Neural crest cell (in vitro differentiated cells): ENCODE measurements around the gene ROBO1. TPM values are rescaled to one million over a fixed set of nuclear protein-coding genes. Genes with fewer than 3 reads are reported as not detected.

ENCODE experiments used
- DNase-seq: peaks from one replicate; pipeline ENCODE4 v3.0.0; 2021; ENCODE audit warnings: low read depth, mixed read lengths, low spot score
- H3K27ac Mint-ChIP-seq: one replicate; pipeline ENCODE4 v1.8.0; 2021; ENCODE audit warnings: mild to moderate bottlenecking, mixed read lengths; ENCODE audit not compliant: unreplicated experiment
- H3K27me3 Mint-ChIP-seq: 2 replicates; pipeline ENCODE4 v1.8.0; 2021; ENCODE audit warnings: low read depth, mild to moderate bottlenecking, mixed read lengths
- H3K36me3 Mint-ChIP-seq: 2 replicates; pipeline ENCODE4 v1.8.0; 2021; ENCODE audit warnings: low read depth, mild to moderate bottlenecking, mixed read lengths
- H3K4me1 Mint-ChIP-seq: 2 replicates; pipeline ENCODE4 v1.8.0; 2021; ENCODE audit warnings: mixed read lengths
- H3K4me3 Mint-ChIP-seq: one replicate; pipeline ENCODE4 v1.8.0; 2021; ENCODE audit warnings: mild to moderate bottlenecking, mixed read lengths
- H3K9me3 Mint-ChIP-seq: 2 replicates; pipeline ENCODE4 v1.8.0; 2021; ENCODE audit warnings: mixed read lengths
- total RNA-seq: library from RNA; stranded (reverse); gene quantifications from 2 replicates; pipeline ENCODE4 v1.2.1, GENCODE V29; 2021
- TF ChIP-seq, protein P1 (sequence below): fragments of 200-600 bp; sonication (generic); conservative IDR thresholded peaks from 2 replicates; pipeline ENCODE4 v1.5.0; 2021; ENCODE audit warnings: antibody characterized with exemption, mild to moderate bottlenecking

The ROBO1 gene
- total RNA-seq, 1 donor from 2014 or later = 88.7 TPM

- H3K4me1 Mint-ChIP-seq = peaks cover 8% of the 10 kb centered on the region
- DNase-seq = no peak
- no peak overlapping the region for H3K4me3 Mint-ChIP-seq
- no peaks in the 10 kb centered on the region for H3K27me3 Mint-ChIP-seq
- peaks cover 3% of the 10 kb centered on the region for H3K9me3 Mint-ChIP-seq
- H3K36me3 Mint-ChIP-seq = no peaks in the 10 kb centered on the region
- H3K27ac Mint-ChIP-seq = no peak overlapping the region
- TF ChIP-seq, protein P1, sequence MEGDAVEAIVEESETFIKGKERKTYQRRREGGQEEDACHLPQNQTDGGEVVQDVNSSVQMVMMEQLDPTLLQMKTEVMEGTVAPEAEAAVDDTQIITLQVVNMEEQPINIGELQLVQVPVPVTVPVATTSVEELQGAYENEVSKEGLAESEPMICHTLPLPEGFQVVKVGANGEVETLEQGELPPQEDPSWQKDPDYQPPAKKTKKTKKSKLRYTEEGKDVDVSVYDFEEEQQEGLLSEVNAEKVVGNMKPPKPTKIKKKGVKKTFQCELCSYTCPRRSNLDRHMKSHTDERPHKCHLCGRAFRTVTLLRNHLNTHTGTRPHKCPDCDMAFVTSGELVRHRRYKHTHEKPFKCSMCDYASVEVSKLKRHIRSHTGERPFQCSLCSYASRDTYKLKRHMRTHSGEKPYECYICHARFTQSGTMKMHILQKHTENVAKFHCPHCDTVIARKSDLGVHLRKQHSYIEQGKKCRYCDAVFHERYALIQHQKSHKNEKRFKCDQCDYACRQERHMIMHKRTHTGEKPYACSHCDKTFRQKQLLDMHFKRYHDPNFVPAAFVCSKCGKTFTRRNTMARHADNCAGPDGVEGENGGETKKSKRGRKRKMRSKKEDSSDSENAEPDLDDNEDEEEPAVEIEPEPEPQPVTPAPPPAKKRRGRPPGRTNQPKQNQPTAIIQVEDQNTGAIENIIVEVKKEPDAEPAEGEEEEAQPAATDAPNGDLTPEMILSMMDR = no peak
Observed at GRCh38 chr3:78792212-78792611, 975.6 kb downstream of the ROBO1 start.

- Mint-ChIP-seq H3K4me3 (no peak overlapping the region), H3K4me1 (peaks cover 8% of the 10 kb centered on the region), H3K27ac (no peak overlapping the region), H3K36me3 (no peaks in the 10 kb centered on the region), H3K27me3 (no peaks in the 10 kb centered on the region), H3K9me3 (peaks cover 3% of the 10 kb centered on the region)
- TF ChIP-seq, protein P1 = no peak
- no peak for DNase-seq
Observed at GRCh38 chr3:78791753-78792152, 976.0 kb downstream of the ROBO1 start.

- H3K27me3 Mint-ChIP-seq = no peaks in the 10 kb centered on the region
- H3K4me3 Mint-ChIP-seq = no peak overlapping the region
- no peak overlapping the region for H3K27ac Mint-ChIP-seq
- H3K36me3 Mint-ChIP-seq = no peaks in the 10 kb centered on the region
- TF ChIP-seq, protein P1 = no peak
- H3K4me1 Mint-ChIP-seq = peaks cover 3% of the 10 kb centered on the region
- no peak for DNase-seq
- peaks cover 3% of the 10 kb centered on the region for H3K9me3 Mint-ChIP-seq
Observed at GRCh38 chr3:78788839-78789238, 979.0 kb downstream of the ROBO1 start.

DNA sequence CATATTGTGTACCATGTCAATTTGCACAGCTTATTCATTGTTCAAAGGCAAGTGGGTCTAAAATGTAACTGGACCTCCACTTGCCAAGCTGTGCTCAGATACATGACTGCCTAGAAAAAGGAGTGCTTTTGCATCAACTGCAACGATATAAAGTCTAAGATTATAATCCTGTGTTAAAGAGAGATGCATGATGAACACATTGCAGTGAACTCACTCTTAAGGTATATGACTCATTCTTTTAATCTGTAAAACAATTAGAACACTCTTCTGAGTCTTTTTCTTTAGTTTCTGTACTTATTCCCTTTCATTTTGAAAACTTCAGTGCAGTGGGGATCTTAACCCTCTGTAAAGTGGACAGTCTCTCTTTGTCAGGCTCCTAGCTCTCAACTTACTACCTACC, 982.8 kb downstream of the ROBO1 start:
- no peaks in the 10 kb centered on the region for H3K36me3 Mint-ChIP-seq
- no peak overlapping the region for H3K4me3 Mint-ChIP-seq
- no peak overlapping the region for H3K27ac Mint-ChIP-seq
- no peaks in the 10 kb centered on the region for H3K27me3 Mint-ChIP-seq
- no peak for DNase-seq
- peaks cover 3% of the 10 kb centered on the region for H3K9me3 Mint-ChIP-seq
- TF ChIP-seq, protein P1 = no peak
- H3K4me1 Mint-ChIP-seq = no peaks in the 10 kb centered on the region

DNA sequence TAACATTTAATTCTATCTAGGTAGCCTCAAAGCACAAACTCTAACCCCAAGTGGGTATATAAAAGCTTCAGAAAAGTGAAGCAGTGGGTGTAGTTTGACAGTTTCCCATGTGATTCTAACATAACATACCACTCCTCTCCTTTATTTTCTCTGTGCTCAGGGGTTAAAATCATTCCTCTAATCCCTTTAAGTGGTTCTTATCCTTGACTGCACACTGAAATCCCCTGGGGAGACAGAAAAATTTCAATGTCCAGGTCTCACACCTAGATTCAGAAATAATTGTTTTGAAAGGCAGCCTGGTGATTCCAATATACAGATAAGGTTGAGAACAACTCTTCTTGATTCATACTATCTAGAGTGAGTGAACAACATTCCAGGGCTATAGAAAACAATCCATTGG, 986.4 kb downstream of the ROBO1 start:
- H3K27me3 Mint-ChIP-seq = no peaks in the 10 kb centered on the region

More for the DNA sequence above, 986.4 kb downstream of the ROBO1 start:
- TF ChIP-seq, protein P1 = no peak
- Mint-ChIP-seq H3K4me1 (no peaks in the 10 kb centered on the region), H3K36me3 (peaks cover 15% of the 10 kb centered on the region), H3K9me3 (peaks cover 15% of the 10 kb centered on the region), H3K27ac (no peak overlapping the region), H3K4me3 (no peak overlapping the region)
- DNase-seq = no peak
